GM12878 (cell line): ENCODE results near the gene AFTPH. TPM values are rescaled to one million over a fixed set of nuclear protein-coding genes. Genes with fewer than 3 reads are reported as not detected.

Experiments
- ATAC-seq: fragments of 200-7000 bp; cut with Tn5 transposase; 3 replicates; pipeline ENCODE4 v1.9.1; 2020; ENCODE audit warnings: mild to moderate bottlenecking, moderate library complexity
- BruUV-seq: library from RNA; stranded (reverse); fragments of 400-500 nt; replicated peaks from 2 replicates; lab custom pipeline; 2021; lab: Mats Ljungman, UMichigan
- CTCF ChIA-PET: fragments of 300-600 bp; sonication (Branson Sonifier 250); formaldehyde crosslinking; extraction: SDS; loops from one replicate; lab custom pipeline; 2021; ENCODE audit warnings: inconsistent platforms; lab: Yijun Ruan, JAX
- POLR2A ChIA-PET: fragments of 350-600 bp; formaldehyde crosslinking; extraction: SDS; loops from one replicate; lab custom pipeline; 2021; ENCODE audit warnings: inconsistent platforms; lab: Charles Lee
- RAD21 ChIA-PET: fragments of 300-600 bp; sonication (Branson Sonifier 250); formaldehyde crosslinking; loops from one replicate; lab custom pipeline; 2023; ENCODE audit warnings: antibody characterized with exemption; ENCODE audit not compliant: unreplicated experiment; lab: Charles Lee
- SMC1A ChIA-PET: fragments of 300-600 bp; sonication (Branson Sonifier 250); formaldehyde crosslinking; loops from one replicate; lab custom pipeline; 2023; ENCODE audit not compliant: unreplicated experiment, uncharacterized antibody; lab: Charles Lee
- DNase-seq: peaks from one replicate; pipeline ENCODE4 v3.0.0-alpha.2; 2011; ENCODE audit warnings: low read depth, low spot score
- FAIRE-seq: peaks from 3 replicates; lab custom pipeline; 2011; peaks lifted over from hg19 to GRCh38; lab: Jason Lieb, UNC
- H2AFZ ChIP-seq: 2 replicates; pipeline ENCODE4 v1.6.0; 2011; ENCODE audit warnings: low read depth, low read length, control low read depth; ENCODE audit not compliant: control insufficient read depth
- H3K27ac ChIP-seq: 2 replicates; pipeline ENCODE4 v1.5.1; 2011; ENCODE audit warnings: control low read depth; ENCODE audit not compliant: control insufficient read depth, insufficient read depth
- H3K27me3 ChIP-seq, 2 experiments: replicated peaks in 1 of 2; 2 replicates each; pipeline versions ENCODE4 v1.6.0 to v1.6.1; 2011; ENCODE audit warnings: low read length in 1 of 2; ENCODE audit not compliant: control insufficient read depth in 2 of 2, insufficient read depth in 2 of 2
- H3K36me3 ChIP-seq, 2 experiments: 2 replicates each; pipeline ENCODE4 v1.5.1; 2011; ENCODE audit warnings: low read length in 1 of 2; ENCODE audit not compliant: control insufficient read depth in 2 of 2, insufficient read depth in 2 of 2
- H3K4me1 ChIP-seq: 2 replicates; pipeline ENCODE4 v1.6.1; 2011; ENCODE audit warnings: mild to moderate bottlenecking, low read length, moderate library complexity, mixed read lengths; ENCODE audit not compliant: control insufficient read depth, insufficient read depth
- H3K4me2 ChIP-seq: 2 replicates; pipeline ENCODE4 v1.6.0; 2011; ENCODE audit warnings: control low read depth; ENCODE audit not compliant: control insufficient read depth, insufficient read depth
- H3K4me3 ChIP-seq: fragments of 200-600 bp; sonication (generic); 2 replicates; pipeline ENCODE4 v1.5.1; 2016
- H3K79me2 ChIP-seq: 2 replicates; pipeline ENCODE4 v1.6.0; 2011; ENCODE audit warnings: low read length; ENCODE audit not compliant: control insufficient read depth, insufficient read depth
- H3K9ac ChIP-seq: 2 replicates; pipeline ENCODE4 v1.8.0; 2011; ENCODE audit warnings: low read length, control low read depth, mixed read lengths; ENCODE audit not compliant: control insufficient read depth, insufficient read depth
- H3K9me3 ChIP-seq: replicated peaks from 3 replicates; pipeline ENCODE4 v1.5.1; 2011; ENCODE audit warnings: mild to moderate bottlenecking, low read length; ENCODE audit not compliant: control insufficient read depth, insufficient read depth
- H4K20me1 ChIP-seq: 2 replicates; pipeline ENCODE4 v1.6.0; 2011; ENCODE audit not compliant: control insufficient read depth, insufficient read depth
- CEBPZ ChIP-seq: fragments of 150-350 bp; IDR thresholded peaks from 2 replicates; pipeline ENCODE4 v1.6.1; 2016; ENCODE audit warnings: low read depth, low read length
- CHD2 ChIP-seq: IDR thresholded peaks from 2 replicates; pipeline ENCODE4 v1.6.1; 2011; ENCODE audit warnings: low read depth, low read length, improper control_type of control experiment, borderline replicate concordance
- POU2F2 ChIP-seq: IDR thresholded peaks from 3 replicates; pipeline ENCODE4 v1.6.1; 2011; ENCODE audit warnings: low read depth, mild to moderate bottlenecking, low read length, borderline replicate concordance
- SMAD5 ChIP-seq: IDR thresholded peaks from 2 replicates; pipeline ENCODE4 v1.6.1; 2016; ENCODE audit warnings: antibody characterized with exemption, low read depth
- WGBS: methylation state at CpG from one replicate; pipeline ENCODE4 v1.1.6; 2016; ENCODE audit warnings: low lambda C conversion rate; ENCODE audit not compliant: insufficient replicate concordance, insufficient coverage; ENCODE audit errors: missing lambda C conversion rate; 5-methylcytosine and 5-hydroxymethylcytosine counted together
- in situ Hi-C: fragments of 300-500 bp; cut with MboI; formaldehyde crosslinking; loops from 9 replicates; pipeline ENCODE4 v1.14.3; 2018; ENCODE audit warnings: mixed read lengths
- intact Hi-C: fragments of 100-400 bp; cut with micrococcal nuclease; formaldehyde crosslinking; loops from one replicate; pipeline ENCODE4 v1.14.2; 2022; ENCODE audit not compliant: unreplicated experiment
- polyA plus RNA-seq, 11 experiments: library from polyadenylated mRNA; depleted of rRNA in 4 of 11; unstranded in 6 of 11; stranded (reverse) in 5 of 11; fragments of >200 nt; fragmentation: Nextera tagmentation in 4 of 11; fragmentation: Illumina TruSeq in 1 of 11; extraction: Ambion mirVana in 4 of 11; extraction: Trizol in 1 of 11; gene quantifications; 1 replicate in 1 of 11; 2 replicates in 10 of 11; pipeline versions ENCODE4 v1.2.1 to v1.2.3, GENCODE V29; 2011 to 2016; ENCODE audit warnings: inconsistent platforms in 2 of 11, missing spikeins in 2 of 11, low read depth in 1 of 11
- total RNA-seq, 4 experiments: library from RNA; depleted of rRNA in 3 of 4; stranded (reverse); fragments of >200 nt in 3 of 4; fragmentation: Illumina TruSeq in 1 of 4; extraction: Trizol in 1 of 4; gene quantifications; 2 replicates each; pipeline versions ENCODE4 v1.2.1 to v1.2.3, GENCODE V29; 2013 to 2021

Gene AFTPH
- total and polyA plus RNA-seq, 10 of the 15 experiments (the other 5 are each of a cell fraction or from before 2014, with no cell fraction given) = 25.6 to 77.3 (median 39.5) TPM

GRCh38 chr2:64482765-64483504, 41.2 kb upstream of the AFTPH start:
- CTCF ChIA-PET = interaction anchor here (1.1 to 12.8 kb wide), 4 partner anchors 9 to 154 kb away, joined by 3 to 467 read pairs (median 6); no protein-coding TSS in a partner anchor
- no peak overlapping the region for H3K9ac ChIP-seq
- no peak overlapping the region for H3K4me3 ChIP-seq
- no peaks in the 10 kb centered on the region for H3K4me1 ChIP-seq
- 55% methylated on average over 5 of the region's 5 CpGs for WGBS
- no peak for TF ChIP-seq SMAD5
- no peak for TF ChIP-seq POU2F2
- no peak for TF ChIP-seq CHD2
- no peak for TF ChIP-seq CEBPZ
- FAIRE-seq (no peak), DNase-seq (no peak), ATAC-seq (no peak)
- intact Hi-C loops = no loop called here
- no TSS peak for BruUV-seq
- no peaks in the 10 kb centered on the region for H3K27me3 ChIP-seq
- no peaks in the 10 kb centered on the region for H4K20me1 ChIP-seq
- no peaks in the 10 kb centered on the region for H3K9me3 ChIP-seq
- H3K27ac ChIP-seq = no peak overlapping the region
- RAD21 ChIA-PET = interaction anchor here (1.4 to 14.6 kb wide), 2 partner anchors 24 to 153 kb away, joined by 3 to 240 read pairs; no protein-coding TSS in a partner anchor
- SMC1A ChIA-PET = interaction anchor here (1.2 to 14.7 kb wide), 3 partner anchors 8 to 154 kb away, joined by 5 to 300 read pairs (median 6); no protein-coding TSS in a partner anchor
- in situ Hi-C loops = no loop called here
- POLR2A ChIA-PET = interaction anchor here (1.1 kb wide), 1 partner anchor 7 kb away, joined by 3 read pairs; no protein-coding TSS in a partner anchor
- H3K4me2 ChIP-seq = no peak overlapping the region
- no peaks in the 10 kb centered on the region for H3K36me3 ChIP-seq
- no peaks in the 10 kb centered on the region for H3K79me2 ChIP-seq
- H2AFZ ChIP-seq = no peak overlapping the region
